ENCODE measurements around the gene HPCAL1. TPM values are rescaled to one million over a fixed set of nuclear protein-coding genes. Genes with fewer than 3 reads are reported as not detected.

Gene HPCAL1
- total RNA-seq, 1 experiment from 2014 or later: 312 TPM

DNA sequence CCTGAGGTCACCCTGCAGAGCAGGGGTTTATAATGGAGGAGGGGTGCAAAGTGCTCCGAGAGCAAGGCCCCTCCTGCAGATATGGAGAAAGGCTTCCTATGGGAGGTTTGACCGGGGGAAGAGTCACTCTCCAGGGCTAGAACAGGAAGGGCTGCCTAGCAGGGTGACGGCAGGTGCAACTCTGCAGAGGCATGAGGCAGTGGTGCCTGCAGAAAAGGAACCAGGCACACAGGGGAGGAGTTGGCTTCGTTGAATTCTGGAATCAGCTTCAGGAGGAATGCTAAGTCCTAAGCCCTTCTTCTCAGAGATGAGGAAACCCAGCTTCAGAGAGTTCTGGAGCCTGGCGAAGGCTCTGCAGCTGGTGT lies 17.5 kb upstream of the HPCAL1 start:
- TF ChIP-seq CTCF (conservative IDR thresholded peaks at IDR 0.05; ENCODE audit: low read depth, low read length) (no peak), EZH2 (IDR thresholded peaks at IDR 0.05; ENCODE audit: low read length, unreplicated experiment) (no peak), EZH2phosphoT487 (IDR thresholded peaks at IDR 0.05; ENCODE audit: borderline replicate concordance, low read length) (no peak)
- H3K9me3 ChIP-seq (ENCODE audit: low read length): no peaks in the 10 kb centered on the region
- peak overlapping the region; percentile 95 for H3K27ac ChIP-seq (ENCODE audit: low read length)
- no peaks in the 10 kb centered on the region for H3K36me3 ChIP-seq (ENCODE audit: low read depth, low read length)
- no peaks in the 10 kb centered on the region for H3K27me3 ChIP-seq (ENCODE audit: low read length)
- peak overlapping the region; percentile 21 for H3K4me2 ChIP-seq (ENCODE audit: low read length)
- no peak overlapping the region for H3K4me3 ChIP-seq (ENCODE audit: low read length)
- intact Hi-C loops (cut with micrococcal nuclease): no loop called here
- peaks cover 10% of the 10 kb centered on the region for H3F3A ChIP-seq (ENCODE audit: low read length, unreplicated experiment)
- H3K9ac ChIP-seq (ENCODE audit: low read length): peak overlapping the region; percentile 66
- POLR2A ChIA-PET (ENCODE audit: unreplicated experiment): no interaction called here
- no peak overlapping the region for H2AFZ ChIP-seq (ENCODE audit: low read length)
- CTCF ChIA-PET: no interaction called here
- H3K4me1 ChIP-seq (ENCODE audit: insufficient read depth, low read length): peaks cover 80% of the 10 kb centered on the region
- DNase-seq (no peak), ATAC-seq (no peak)
- H4K20me1 ChIP-seq (ENCODE audit: low read length): no peaks in the 10 kb centered on the region
- no TSS peak for BruUV-seq (replicated peaks)
- H3K79me2 ChIP-seq (ENCODE audit: low read length): no peaks in the 10 kb centered on the region
- H3K9me2 ChIP-seq (replicated peaks; ENCODE audit: low read length): no peaks in the 10 kb centered on the region

- no peaks in the 10 kb centered on the region for H3K9me2 ChIP-seq (replicated peaks; ENCODE audit: low read length)
- no peaks in the 10 kb centered on the region for H3K79me2 ChIP-seq (ENCODE audit: low read length)
- no peak overlapping the region for H3K4me3 ChIP-seq (ENCODE audit: low read length)
- peak overlapping the region; percentile 38 for H3K4me2 ChIP-seq (ENCODE audit: low read length)
- H3K27me3 ChIP-seq (ENCODE audit: low read length): no peaks in the 10 kb centered on the region
- no peak overlapping the region for H2AFZ ChIP-seq (ENCODE audit: low read length)
- peak overlapping the region; percentile 66 for H3K9ac ChIP-seq (ENCODE audit: low read length)
- peak; percentile 89 for DNase-seq
- peaks cover 85% of the 10 kb centered on the region for H3K4me1 ChIP-seq (ENCODE audit: insufficient read depth, low read length)
- H3K36me3 ChIP-seq (ENCODE audit: low read depth, low read length): no peaks in the 10 kb centered on the region
- CTCF ChIA-PET: interaction anchor here (0.6 kb wide), 1 partner anchor 48 kb away, joined by 3 read pairs; no protein-coding TSS in a partner anchor
- peak overlapping the region; percentile 95 for H3K27ac ChIP-seq (ENCODE audit: low read length)
- intact Hi-C loops (cut with micrococcal nuclease): no loop called here
- H3F3A ChIP-seq (ENCODE audit: low read length, unreplicated experiment): peaks cover 10% of the 10 kb centered on the region
- no peaks in the 10 kb centered on the region for H3K9me3 ChIP-seq (ENCODE audit: low read length)
- no TSS peak for BruUV-seq (replicated peaks)
- TF ChIP-seq CTCF (conservative IDR thresholded peaks at IDR 0.05; ENCODE audit: low read depth, low read length) (no peak), EZH2phosphoT487 (IDR thresholded peaks at IDR 0.05; ENCODE audit: borderline replicate concordance, low read length) (peak; percentile 86)
- no peaks in the 10 kb centered on the region for H4K20me1 ChIP-seq (ENCODE audit: low read length)
- POLR2A ChIA-PET (ENCODE audit: unreplicated experiment): no interaction called here
- ATAC-seq: peak; percentile 50
Measured at GRCh38 chr2:10285556-10286198, 17.0 kb upstream of the HPCAL1 start.

DNA sequence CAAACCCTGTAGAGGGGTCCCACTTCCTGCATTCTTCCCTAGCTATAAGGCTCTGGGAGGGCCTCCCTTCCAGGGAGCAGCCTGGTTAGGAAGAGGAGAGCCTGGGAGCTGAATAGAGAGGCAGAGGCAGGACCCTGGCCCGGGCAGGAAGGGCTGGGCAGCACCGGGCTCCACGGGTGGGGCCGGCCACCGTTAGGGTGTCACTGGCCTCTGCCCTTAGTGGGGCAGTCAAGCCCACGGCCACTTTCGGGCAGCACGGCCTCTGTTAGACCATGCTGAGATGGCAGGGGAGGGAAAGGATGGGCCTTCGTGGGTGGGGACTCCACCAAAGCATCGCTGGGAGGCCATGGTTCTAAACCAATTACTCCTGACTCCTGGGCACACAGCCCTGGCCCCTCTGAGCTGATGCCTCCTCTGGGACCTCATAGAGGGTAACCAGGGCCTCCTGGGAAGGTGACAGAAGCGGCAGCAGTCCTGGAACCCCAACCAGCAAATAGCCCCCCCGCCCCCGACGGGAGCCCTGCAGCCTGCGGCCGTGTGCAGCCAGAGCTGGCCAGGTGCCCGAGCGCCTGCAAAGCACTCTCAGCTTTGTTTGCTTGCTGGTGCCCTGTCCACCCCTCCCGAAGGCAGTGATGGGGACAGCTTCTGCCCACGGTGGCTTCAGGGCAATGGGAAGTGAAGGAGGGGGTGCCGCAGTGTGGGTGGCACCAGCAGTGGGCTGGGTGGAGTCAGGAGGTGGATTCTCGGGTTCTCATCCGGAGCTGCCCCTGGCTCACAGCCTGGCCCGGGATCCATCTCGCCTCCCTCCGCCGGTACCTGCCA lies 16.3 kb upstream of the HPCAL1 start:
- Histone ChIP-seq H3K9me2 (replicated peaks; ENCODE audit: low read length) (no peaks in the 10 kb centered on the region), H3K9ac (ENCODE audit: low read length) (peak overlapping the region; percentile 66), H3K36me3 (ENCODE audit: low read depth, low read length) (no peaks in the 10 kb centered on the region), H3K4me1 (ENCODE audit: insufficient read depth, low read length) (peaks cover 86% of the 10 kb centered on the region), H3K4me3 (ENCODE audit: low read length) (no peak overlapping the region), H4K20me1 (ENCODE audit: low read length) (no peaks in the 10 kb centered on the region), H3F3A (ENCODE audit: low read length, unreplicated experiment) (peaks cover 10% of the 10 kb centered on the region), H3K27me3 (ENCODE audit: low read length) (no peaks in the 10 kb centered on the region), H3K4me2 (ENCODE audit: low read length) (peak overlapping the region; percentile 38), H3K27ac (ENCODE audit: low read length) (peak overlapping the region; percentile 95), H3K79me2 (ENCODE audit: low read length) (no peaks in the 10 kb centered on the region), H3K9me3 (ENCODE audit: low read length) (no peaks in the 10 kb centered on the region), H2AFZ (ENCODE audit: low read length) (no peak overlapping the region)
- DNase-seq: peak; percentile 72
- BruUV-seq (replicated peaks): no TSS peak
- intact Hi-C loops (cut with micrococcal nuclease): no loop called here
- POLR2A ChIA-PET (ENCODE audit: unreplicated experiment): no interaction called here
- peak; percentile 25 for ATAC-seq
- TF ChIP-seq EZH2 (IDR thresholded peaks at IDR 0.05; ENCODE audit: low read length, unreplicated experiment): no peak
- TF ChIP-seq EZH2phosphoT487 (IDR thresholded peaks at IDR 0.05; ENCODE audit: borderline replicate concordance, low read length): no peak
- no peak for TF ChIP-seq CTCF (conservative IDR thresholded peaks at IDR 0.05; ENCODE audit: low read depth, low read length)
- CTCF ChIA-PET: interaction anchor here (0.6 to 0.7 kb wide), 2 partner anchors 47 to 160 kb away, joined by 3 to 4 read pairs; no protein-coding TSS in a partner anchor
